Activated T-helper 1 cell treated with anti-CD3 and anti-CD28 coated beads, Interleukin-12 subunit alpha, Interleukin-12 subunit beta, Interleukin-2, Interleukin-4 antibody, amounts not matched to agents 30 ng/mL and 10 ng/mL and 1 ng/mL, durations not matched to agents 14 hours and 24 hours and 36 hours (primary cell): ENCODE data around the gene LPCAT1. TPM values are rescaled to one million over a fixed set of nuclear protein-coding genes. Genes with fewer than 3 reads are reported as not detected.

Experiments used
- DNase-seq: peaks from one replicate; pipeline ENCODE4 v3.0.0; 2021; ENCODE audit warnings: low spot score
- H3K27ac Mint-ChIP-seq: one replicate; pipeline ENCODE4 v1.8.0; 2021; ENCODE audit warnings: mild to moderate bottlenecking, mixed read lengths
- H3K27me3 Mint-ChIP-seq: one replicate; pipeline ENCODE4 v1.8.0; 2022; ENCODE audit warnings: mild to moderate bottlenecking, moderate library complexity, mixed read lengths; ENCODE audit not compliant: insufficient read depth
- H3K36me3 Mint-ChIP-seq: one replicate; pipeline ENCODE4 v1.8.0; 2021; ENCODE audit warnings: low read depth, mixed read lengths
- H3K4me1 Mint-ChIP-seq: one replicate; pipeline ENCODE4 v1.8.0; 2021; ENCODE audit warnings: low read depth, mixed read lengths
- H3K4me3 Mint-ChIP-seq: one replicate; pipeline ENCODE4 v1.8.0; 2021; ENCODE audit warnings: mild to moderate bottlenecking, moderate library complexity, mixed read lengths
- H3K9me3 Mint-ChIP-seq: one replicate; pipeline ENCODE4 v1.8.0; 2021; ENCODE audit warnings: mixed read lengths
- intact Hi-C: fragments of 100-400 bp; cut with micrococcal nuclease; formaldehyde crosslinking; loops from one replicate; pipeline ENCODE4 v1.15.1; 2024
- total RNA-seq: library from RNA; stranded (reverse); gene quantifications from 2 replicates; pipeline ENCODE4 v1.2.3, GENCODE V29; 2022

LPCAT1 gene
- total RNA-seq, 1 donor from 2014 or later: 103 TPM

- H3K36me3 Mint-ChIP-seq: no peaks in the 10 kb centered on the region
- peaks cover 3% of the 10 kb centered on the region for H3K9me3 Mint-ChIP-seq
- H3K27ac Mint-ChIP-seq: no peak overlapping the region
- H3K27me3 Mint-ChIP-seq: no peaks in the 10 kb centered on the region
- no peak for DNase-seq
- no peaks in the 10 kb centered on the region for H3K4me1 Mint-ChIP-seq
- intact Hi-C loops: no loop called here
- no peak overlapping the region for H3K4me3 Mint-ChIP-seq
Measured at GRCh38 chr5:1417586-1418225, 106.1 kb downstream of the LPCAT1 start.

DNA sequence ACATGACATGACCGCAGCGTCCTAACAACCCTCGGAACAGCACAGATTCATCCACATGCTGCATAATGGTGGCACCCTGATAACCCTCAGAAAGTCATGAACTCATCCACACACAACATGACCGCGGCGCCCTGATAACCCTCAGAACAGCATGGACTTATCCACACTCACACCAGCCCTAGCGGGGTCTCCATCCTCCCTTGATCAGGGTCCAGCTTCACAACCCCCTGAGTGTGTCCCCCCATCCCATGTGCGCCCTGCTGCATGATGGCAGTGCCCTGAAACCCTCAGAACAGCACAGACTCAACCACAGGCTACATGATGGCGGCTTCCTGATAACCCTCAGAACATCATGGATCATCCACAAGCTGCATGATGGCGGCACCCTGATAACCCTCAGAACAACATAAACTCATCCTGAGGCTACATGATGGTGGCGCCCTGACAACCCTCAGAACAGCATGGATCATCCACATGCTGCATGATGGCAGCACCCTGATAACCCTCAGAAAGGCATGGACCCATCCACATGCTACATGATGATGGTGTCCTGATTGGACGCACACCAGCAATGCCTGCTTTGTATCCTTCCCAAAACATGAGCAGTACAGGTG, 106.8 kb downstream of the LPCAT1 start:
- no peaks in the 10 kb centered on the region for H3K36me3 Mint-ChIP-seq
- no peak for DNase-seq
- intact Hi-C loops: no loop called here
- H3K9me3 Mint-ChIP-seq: peaks cover 3% of the 10 kb centered on the region
- H3K4me3 Mint-ChIP-seq: no peak overlapping the region
- no peaks in the 10 kb centered on the region for H3K4me1 Mint-ChIP-seq
- H3K27me3 Mint-ChIP-seq: peaks cover 3% of the 10 kb centered on the region
- H3K27ac Mint-ChIP-seq: no peak overlapping the region

DNA sequence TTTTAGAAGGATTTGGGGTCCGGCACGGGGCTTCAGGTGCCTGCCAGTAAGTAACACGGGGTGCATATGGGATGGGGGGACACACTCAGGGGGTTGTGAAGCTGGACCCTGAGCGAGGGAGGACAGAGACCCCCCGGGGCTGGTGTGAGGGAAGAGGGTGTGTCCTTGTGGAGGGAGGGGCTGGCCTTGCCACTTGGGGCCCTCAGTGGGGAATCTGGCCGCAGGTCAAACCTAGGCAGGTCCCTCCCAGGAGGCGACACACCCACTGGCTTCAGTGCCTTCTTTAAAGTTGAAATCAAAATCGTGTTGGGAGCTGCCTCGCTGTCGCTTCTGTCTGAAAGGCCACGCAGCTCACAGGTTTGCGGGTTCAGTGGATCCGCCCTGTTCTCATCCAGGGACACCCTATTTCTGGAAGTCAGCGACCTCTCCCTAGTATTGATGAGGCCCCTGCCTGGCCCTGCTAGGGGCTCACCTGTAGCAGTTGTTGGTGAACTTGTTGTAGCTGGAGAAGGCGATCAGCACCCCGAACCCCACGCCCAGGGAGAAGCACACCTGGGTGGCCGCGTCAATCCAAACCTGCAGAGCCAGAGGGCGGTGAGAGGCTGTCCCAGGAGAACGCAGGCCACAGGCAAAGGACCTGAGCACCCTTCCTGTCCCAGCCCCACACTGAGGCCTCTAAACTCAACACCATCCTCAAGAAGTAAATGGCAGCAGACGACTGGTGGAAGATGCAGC, 108.0 kb downstream of the LPCAT1 start:
- Mint-ChIP-seq H3K4me3 (no peak overlapping the region), H3K4me1 (no peaks in the 10 kb centered on the region), H3K27me3 (peaks cover 3% of the 10 kb centered on the region), H3K36me3 (no peaks in the 10 kb centered on the region), H3K27ac (no peak overlapping the region), H3K9me3 (peaks cover 1% of the 10 kb centered on the region)
- intact Hi-C loops: no loop called here
- DNase-seq: no peak

DNA sequence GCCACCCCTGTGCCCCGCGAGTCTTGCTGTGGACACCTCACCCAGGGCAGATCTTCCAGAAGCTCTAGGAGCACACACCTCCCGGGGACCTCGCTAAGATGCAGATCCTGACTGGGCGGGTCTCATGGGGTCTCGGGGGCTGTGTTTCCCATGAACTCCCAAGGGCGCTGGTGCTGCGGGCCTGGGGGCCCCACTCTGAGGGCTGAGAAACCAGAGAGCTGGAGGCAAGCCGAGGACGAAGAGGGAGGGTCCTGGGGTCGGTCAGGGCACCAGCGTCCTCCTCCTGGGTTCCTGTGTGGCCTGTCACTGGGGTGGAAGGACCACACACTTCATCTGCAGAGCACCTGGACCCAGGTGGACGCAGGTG, 108.7 kb downstream of the LPCAT1 start:
- Mint-ChIP-seq H3K27ac (no peak overlapping the region), H3K9me3 (no peaks in the 10 kb centered on the region), H3K4me1 (no peaks in the 10 kb centered on the region), H3K4me3 (no peak overlapping the region), H3K27me3 (peaks cover 3% of the 10 kb centered on the region), H3K36me3 (no peaks in the 10 kb centered on the region)
- intact Hi-C loops: no loop called here
- no peak for DNase-seq

GRCh38 chr5:1414311-1415058, 109.3 kb downstream of the LPCAT1 start:
- Mint-ChIP-seq H3K4me3 (no peak overlapping the region), H3K9me3 (no peaks in the 10 kb centered on the region), H3K27ac (no peak overlapping the region), H3K36me3 (no peaks in the 10 kb centered on the region), H3K4me1 (no peaks in the 10 kb centered on the region), H3K27me3 (peaks cover 3% of the 10 kb centered on the region)
- intact Hi-C loops: no loop called here
- no peak for DNase-seq

DNA sequence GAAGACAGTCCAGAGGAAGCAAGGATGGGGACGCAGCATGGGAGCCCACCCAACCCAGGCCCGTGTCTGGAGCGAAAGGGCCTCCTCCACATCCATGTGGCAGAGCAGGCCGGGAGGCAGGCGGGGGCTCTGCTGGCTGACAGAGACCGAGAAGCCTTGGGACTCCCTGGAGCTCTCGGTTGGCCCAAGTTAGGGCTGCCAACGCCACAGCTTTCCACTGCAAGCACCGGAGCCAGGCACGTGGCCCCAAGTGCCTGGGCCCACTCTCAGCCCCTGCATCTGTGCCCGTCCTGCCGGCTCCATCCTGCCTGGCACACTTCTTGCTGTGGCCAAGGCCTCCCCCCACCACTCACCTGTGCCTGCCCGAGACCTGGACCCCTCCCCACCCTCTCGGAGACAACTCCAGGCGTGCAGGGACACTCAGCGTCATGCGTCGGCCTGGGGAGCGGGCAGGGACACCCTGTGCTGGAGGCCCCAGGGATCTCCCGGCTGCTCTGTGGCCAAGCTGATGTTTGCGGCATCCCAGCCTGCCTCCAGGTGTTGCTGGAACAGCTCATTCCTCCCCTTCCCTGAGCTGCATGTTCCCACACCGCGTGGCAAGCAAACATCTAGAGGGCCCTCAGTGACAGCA, 110.0 kb downstream of the LPCAT1 start:
- Mint-ChIP-seq H3K4me3 (no peak overlapping the region), H3K27me3 (peaks cover 3% of the 10 kb centered on the region), H3K36me3 (no peaks in the 10 kb centered on the region), H3K27ac (no peak overlapping the region), H3K9me3 (no peaks in the 10 kb centered on the region), H3K4me1 (no peaks in the 10 kb centered on the region)
- no peak for DNase-seq
- intact Hi-C loops: no loop called here

- Mint-ChIP-seq H3K4me3 (no peak overlapping the region), H3K27ac (no peak overlapping the region), H3K36me3 (no peaks in the 10 kb centered on the region), H3K27me3 (peaks cover 3% of the 10 kb centered on the region), H3K4me1 (no peaks in the 10 kb centered on the region), H3K9me3 (no peaks in the 10 kb centered on the region)
- no peak for DNase-seq
- intact Hi-C loops: no loop called here
Measured at GRCh38 chr5:1413211-1413610, 110.5 kb downstream of the LPCAT1 start.

GRCh38 chr5:1412621-1413020, 111.1 kb downstream of the LPCAT1 start:
- H3K27ac Mint-ChIP-seq: no peak overlapping the region
- peaks cover 3% of the 10 kb centered on the region for H3K27me3 Mint-ChIP-seq
- no peak for DNase-seq
- no peaks in the 10 kb centered on the region for H3K9me3 Mint-ChIP-seq
- intact Hi-C loops: no loop called here
- H3K4me3 Mint-ChIP-seq: no peak overlapping the region
- H3K36me3 Mint-ChIP-seq: no peaks in the 10 kb centered on the region
- H3K4me1 Mint-ChIP-seq: no peaks in the 10 kb centered on the region

- Mint-ChIP-seq H3K4me1 (no peaks in the 10 kb centered on the region), H3K9me3 (no peaks in the 10 kb centered on the region)
- intact Hi-C loops: no loop called here
Measured at GRCh38 chr5:1412163-1412562, 111.6 kb downstream of the LPCAT1 start.

More at GRCh38 chr5:1412163-1412562, 111.6 kb downstream of the LPCAT1 start:
- H3K27ac Mint-ChIP-seq: no peak overlapping the region
- H3K27me3 Mint-ChIP-seq: peaks cover 3% of the 10 kb centered on the region
- H3K36me3 Mint-ChIP-seq: no peaks in the 10 kb centered on the region
- no peak for DNase-seq
- no peak overlapping the region for H3K4me3 Mint-ChIP-seq

Other genes with a start within 250 kb of the LPCAT1 start
- gene TERT, start 228.9 kb downstream of the LPCAT1 start, total RNA-seq: 12.3 and 12.5 TPM in 2 replicates
- gene CLPTM1L, start 178.9 kb downstream of the LPCAT1 start, total RNA-seq: 132 and 133 TPM in 2 replicates
- gene SLC6A3, start 78.5 kb downstream of the LPCAT1 start, total RNA-seq: not detected in 2 replicates